MM.1S (cell line): ENCODE results near the gene RAPSN.

Experiments
- DNase-seq: peaks from one replicate; pipeline ENCODE4 v3.0.0-alpha.2; 2015
- H2AFZ ChIP-seq: fragments of 300-600 bp; sonication (generic); 2 replicates; pipeline ENCODE4 v1.6.0; 2016; ENCODE audit warnings: antibody characterized with exemption, low read length
- H3F3A ChIP-seq: fragments of 300-600 bp; sonication (generic); 2 replicates; pipeline ENCODE4 v1.6.1; 2016; ENCODE audit warnings: mild to moderate bottlenecking, antibody characterized with exemption, low read length, moderate library complexity, mixed read lengths; ENCODE audit not compliant: insufficient read depth
- H3K27ac ChIP-seq: fragments of 300-600 bp; sonication (generic); 2 replicates; pipeline ENCODE4 v1.5.1; 2016; ENCODE audit warnings: mild to moderate bottlenecking, low read length
- H3K27me3 ChIP-seq: fragments of 300-600 bp; sonication (generic); replicated peaks from 2 replicates; pipeline ENCODE4 v1.6.0; 2016; ENCODE audit warnings: low read length; ENCODE audit not compliant: insufficient read depth
- H3K36me3 ChIP-seq: fragments of 300-600 bp; sonication (generic); replicated peaks from 2 replicates; pipeline ENCODE4 v1.6.1; 2016; ENCODE audit warnings: mild to moderate bottlenecking, low read length, mixed read lengths; ENCODE audit not compliant: insufficient read depth
- H3K4me1 ChIP-seq: fragments of 300-600 bp; sonication (generic); 2 replicates; pipeline ENCODE4 v1.6.1; 2016; ENCODE audit warnings: low read length, mixed read lengths
- H3K4me2 ChIP-seq: fragments of 300-600 bp; sonication (generic); 2 replicates; pipeline ENCODE4 v1.6.0; 2016; ENCODE audit warnings: low read depth, low read length
- H3K4me3 ChIP-seq: fragments of 300-600 bp; sonication (generic); 2 replicates; pipeline ENCODE4 v1.5.1; 2016; ENCODE audit warnings: low read length, mixed read lengths
- H3K79me2 ChIP-seq: fragments of 300-600 bp; sonication (generic); 2 replicates; pipeline ENCODE4 v1.6.1; 2016; ENCODE audit warnings: mixed run types, low read length, mixed read lengths
- H3K9ac ChIP-seq: fragments of 300-600 bp; sonication (generic); 2 replicates; pipeline ENCODE4 v1.6.1; 2016; ENCODE audit warnings: low read length, mixed read lengths
- H3K9me2 ChIP-seq: fragments of 300-600 bp; sonication (generic); replicated peaks from 2 replicates; pipeline ENCODE4 v1.6.1; 2016; ENCODE audit warnings: mild to moderate bottlenecking, low read length, mixed read lengths; ENCODE audit not compliant: insufficient read depth
- H3K9me3 ChIP-seq: fragments of 300-600 bp; sonication (generic); replicated peaks from 2 replicates; pipeline ENCODE4 v1.6.1; 2016; ENCODE audit warnings: mild to moderate bottlenecking, low read length, mixed read lengths; ENCODE audit not compliant: insufficient read depth
- H4K20me1 ChIP-seq: fragments of 300-600 bp; sonication (generic); 2 replicates; pipeline ENCODE4 v1.6.1; 2016; ENCODE audit warnings: mild to moderate bottlenecking, low read length, moderate library complexity, mixed read lengths; ENCODE audit not compliant: insufficient read depth
- CTCF ChIP-seq: fragments of 300-600 bp; sonication (generic); IDR thresholded peaks from 2 replicates; pipeline ENCODE4 v1.5.1; 2016; ENCODE audit warnings: antibody characterized with exemption, low read length, mixed read lengths
- EZH2 ChIP-seq: fragments of 300-600 bp; sonication (generic); optimal IDR thresholded peaks from 2 replicates; pipeline ENCODE3; 2017; ENCODE audit warnings: low read depth, mild to moderate bottlenecking, antibody characterized with exemption, low read length, mixed read lengths
- EZH2phosphoT487 ChIP-seq: fragments of 300-600 bp; sonication (generic); IDR thresholded peaks from 2 replicates; pipeline ENCODE4 v1.6.1; 2018; ENCODE audit warnings: antibody characterized with exemption, low read length

RAPSN gene

GRCh38 chr11:47495856-47496217, 46.9 kb upstream of the RAPSN start:
- Histone ChIP-seq H3K9me2 (no peaks in the 10 kb centered on the region), H3K36me3 (0 out of 2 replicates have a peak, but pooled peaks cover 2% of the 10 kb centered on the region), H3K4me3 (no peak overlapping the region), H3K79me2 (peaks cover 99% of the 10 kb centered on the region), H2AFZ (no peak overlapping the region), H3K9ac (no peak overlapping the region), H3K27ac (no peak overlapping the region), H3K4me2 (no peak overlapping the region), H3F3A (no peaks in the 10 kb centered on the region), H3K9me3 (no peaks in the 10 kb centered on the region), H3K27me3 (no peaks in the 10 kb centered on the region), H3K4me1 (peaks cover 2% of the 10 kb centered on the region; the same call in 1 of the 2 replicates), H4K20me1 (no peaks in the 10 kb centered on the region; the same call in 1 of the 2 replicates)
- TF ChIP-seq EZH2 (no peak), EZH2phosphoT487 (no peak)
- no peak for DNase-seq

DNA sequence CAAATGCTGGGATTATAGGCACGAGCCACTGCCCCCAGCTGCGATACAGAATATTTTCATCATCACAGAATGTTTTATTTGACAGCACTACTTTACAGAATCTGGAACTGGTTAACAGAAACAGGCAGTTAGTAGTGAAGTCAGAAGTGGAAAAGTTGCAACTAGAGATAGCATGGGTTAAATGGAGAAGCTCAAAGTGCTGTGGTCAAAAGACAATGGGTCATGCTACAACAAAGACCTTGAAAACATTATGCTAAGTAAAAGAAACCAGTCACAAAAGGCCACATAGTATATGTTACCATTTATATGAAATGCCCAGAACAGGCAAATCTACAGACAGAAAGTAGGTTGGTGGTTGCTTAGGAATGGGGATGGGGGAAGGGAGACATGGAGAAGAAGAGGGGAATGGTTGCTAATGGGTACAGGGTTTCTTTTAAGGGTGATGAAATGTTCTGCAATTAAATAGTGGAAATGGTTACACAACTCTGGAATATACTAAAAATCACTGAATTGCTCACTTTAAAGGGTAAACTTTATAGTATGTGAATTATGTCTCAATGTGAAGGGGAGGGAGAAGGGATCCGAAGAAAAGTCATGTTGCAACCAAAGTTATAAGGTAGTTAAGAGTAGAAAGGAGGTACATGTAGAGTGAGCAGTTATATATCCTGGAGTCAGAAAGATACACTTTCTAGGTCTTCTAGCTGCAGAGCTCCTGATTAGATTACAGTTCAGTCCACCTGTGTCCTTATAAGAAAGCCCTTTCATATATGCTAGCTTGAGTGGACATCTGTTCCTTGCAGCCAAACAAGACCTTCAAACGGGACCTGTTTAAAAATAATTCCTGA, 46.3 kb upstream of the RAPSN start:
- no peaks in the 10 kb centered on the region; the same call in 1 of the 2 replicates for H4K20me1 ChIP-seq
- no peak overlapping the region for H3K4me2 ChIP-seq
- H3K9ac ChIP-seq = no peak overlapping the region
- peaks cover 2% of the 10 kb centered on the region; the same call in 1 of the 2 replicates for H3K4me1 ChIP-seq
- TF ChIP-seq EZH2 = no peak
- no peak for TF ChIP-seq EZH2phosphoT487
- no peak for TF ChIP-seq CTCF
- H2AFZ ChIP-seq = no peak overlapping the region
- H3K9me2 ChIP-seq = no peaks in the 10 kb centered on the region
- H3K79me2 ChIP-seq = peaks cover 95% of the 10 kb centered on the region
- H3K9me3 ChIP-seq = no peaks in the 10 kb centered on the region
- H3K4me3 ChIP-seq = no peak overlapping the region
- H3K27me3 ChIP-seq = no peaks in the 10 kb centered on the region
- H3K36me3 ChIP-seq = 0 out of 2 replicates have a peak, but pooled peaks cover 2% of the 10 kb centered on the region
- no peak overlapping the region for H3K27ac ChIP-seq
- DNase-seq = no peak
- no peaks in the 10 kb centered on the region for H3F3A ChIP-seq

- Histone ChIP-seq H4K20me1 (peaks cover 4% of the 10 kb centered on the region; the same call in 1 of the 2 replicates), H3K4me2 (no peak overlapping the region)
Measured at GRCh38 chr11:47489395-47489755, 40.4 kb upstream of the RAPSN start.

DNA sequence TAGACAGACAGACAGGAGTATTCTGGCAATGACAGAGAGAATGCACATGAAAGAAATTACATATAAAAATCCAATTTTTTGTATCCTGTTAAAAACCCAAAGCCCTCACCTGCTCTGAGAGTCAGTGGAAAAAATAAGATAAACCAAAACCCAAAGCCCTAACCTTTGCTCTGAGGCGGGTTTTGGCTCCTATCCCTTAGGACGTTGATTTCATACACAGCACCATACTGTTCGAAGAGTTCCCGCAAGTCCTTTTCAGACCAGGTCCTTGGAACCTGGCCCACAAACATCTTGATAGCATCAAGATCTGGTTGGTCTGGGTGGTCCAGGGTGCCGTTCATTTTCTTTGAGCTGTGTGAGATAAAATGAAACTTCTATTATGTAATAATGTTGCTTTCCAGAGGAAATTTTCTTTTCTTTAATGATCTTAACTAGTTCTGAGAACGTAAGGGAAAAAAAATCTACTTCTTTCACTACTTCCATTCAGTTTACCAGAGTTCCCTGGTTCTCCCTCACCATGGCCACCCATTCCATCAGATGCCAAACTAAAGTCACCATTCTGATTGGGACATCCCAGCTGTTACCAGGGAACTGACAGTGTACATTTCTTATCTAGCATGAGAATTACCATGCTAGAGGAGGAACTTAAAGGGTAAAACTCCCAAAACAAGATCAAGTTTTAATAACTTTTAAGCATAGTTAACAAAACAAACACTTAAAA, 39.9 kb upstream of the RAPSN start:
- H3F3A ChIP-seq = no peaks in the 10 kb centered on the region
- no peak overlapping the region for H3K4me3 ChIP-seq
- peaks cover 3% of the 10 kb centered on the region; the same call in 1 of the 2 replicates for H3K36me3 ChIP-seq
- H3K4me2 ChIP-seq = no peak overlapping the region
- no peak for DNase-seq
- H3K9me2 ChIP-seq = no peaks in the 10 kb centered on the region
- TF ChIP-seq EZH2 (no peak), CTCF (no peak), EZH2phosphoT487 (no peak)
- H2AFZ ChIP-seq = no peak overlapping the region
- H3K9me3 ChIP-seq = no peaks in the 10 kb centered on the region
- H3K27ac ChIP-seq = no peak overlapping the region
- peaks cover 4% of the 10 kb centered on the region; the same call in 1 of the 2 replicates for H4K20me1 ChIP-seq
- H3K4me1 ChIP-seq = no peaks in the 10 kb centered on the region
- H3K9ac ChIP-seq = no peak overlapping the region
- H3K79me2 ChIP-seq = peaks cover 57% of the 10 kb centered on the region
- H3K27me3 ChIP-seq = no peaks in the 10 kb centered on the region

More at GRCh38 chr11:47489395-47489755, 40.4 kb upstream of the RAPSN start:
- peaks cover 3% of the 10 kb centered on the region; the same call in 1 of the 2 replicates for H3K36me3 ChIP-seq
- H3K79me2 ChIP-seq = peaks cover 62% of the 10 kb centered on the region
- no peaks in the 10 kb centered on the region for H3K4me1 ChIP-seq
- H3K9me2 ChIP-seq = no peaks in the 10 kb centered on the region
- no peaks in the 10 kb centered on the region for H3F3A ChIP-seq
- TF ChIP-seq EZH2phosphoT487 = no peak
- H3K9ac ChIP-seq = no peak overlapping the region
- H3K27ac ChIP-seq = no peak overlapping the region
- H2AFZ ChIP-seq = no peak overlapping the region
- no peak for DNase-seq
- H3K27me3 ChIP-seq = no peaks in the 10 kb centered on the region
- H3K9me3 ChIP-seq = no peaks in the 10 kb centered on the region
- H3K4me3 ChIP-seq = no peak overlapping the region
